Lung (tissue), 12 donors: Measurements from ENCODE around the gene CBFA2T2. TPM values are rescaled to one million over a fixed set of nuclear protein-coding genes. Genes with fewer than 3 reads are reported as not detected.
A peak's percentile ranks its signal among the peaks of the same experiment; 100 is the strongest.

ENCODE experiments used
- ATAC-seq: fragments of 200-7000 bp; cut with Tn5 transposase; one replicate; pipeline ENCODE4 v1.9.1; 2020; ENCODE audit warnings: moderate number of reproducible peaks; ENCODE audit not compliant: insufficient read depth, low FRiP score
- DNase-seq, 3 donors: peaks; one replicate each; pipeline ENCODE4 v3.0.0-alpha.2; 2013 to 2017
- H3K27ac ChIP-seq, 2 donors: one replicate each; pipeline ENCODE4 v1.5.1; 2013; ENCODE audit warnings: mild to moderate bottlenecking in 2 of 2, moderate library complexity in 2 of 2, control low read depth in 1 of 2, inconsistent platforms in 1 of 2, low read depth in 1 of 2, low read length in 1 of 2
- H3K27me3 ChIP-seq, 3 donors: one replicate each; pipeline ENCODE4 v1.5.1; 2013; ENCODE audit warnings: low read length in 2 of 3; ENCODE audit not compliant: control insufficient read depth in 3 of 3, insufficient read depth in 3 of 3
- H3K36me3 ChIP-seq, 4 donors: one replicate each; pipeline ENCODE4 v1.5.1; 2013; ENCODE audit warnings: low read length in 4 of 4, mild to moderate bottlenecking in 1 of 4, moderate library complexity in 1 of 4; ENCODE audit not compliant: control insufficient read depth in 4 of 4, insufficient read depth in 4 of 4
- H3K4me1 ChIP-seq, 5 donors: one replicate each; pipeline ENCODE4 v1.5.1; 2013; ENCODE audit warnings: low read length in 5 of 5, mild to moderate bottlenecking in 2 of 5, moderate library complexity in 1 of 5; ENCODE audit not compliant: control insufficient read depth in 5 of 5, insufficient read depth in 5 of 5
- H3K4me3 ChIP-seq: one replicate; pipeline ENCODE4 v1.5.1; 2013; ENCODE audit warnings: mild to moderate bottlenecking, control low read depth, moderate library complexity
- H3K9ac ChIP-seq, 2 donors: one replicate each; pipeline ENCODE4 v1.5.1; 2013; ENCODE audit warnings: low read length in 2 of 2, control low read depth in 1 of 2; ENCODE audit not compliant: insufficient read depth in 1 of 2
- H3K9me3 ChIP-seq, 4 donors: one replicate each; pipeline ENCODE4 v1.5.1; 2013; ENCODE audit warnings: low read length in 3 of 4, mild to moderate bottlenecking in 1 of 4, moderate library complexity in 1 of 4; ENCODE audit not compliant: control insufficient read depth in 4 of 4, insufficient read depth in 3 of 4
- CTCF ChIP-seq: IDR thresholded peaks from 2 replicates; pipeline ENCODE4 v1.5.1; 2012; ENCODE audit warnings: mild to moderate bottlenecking; ENCODE audit errors: control extremely low read depth, extremely low read depth
- WGBS, 2 donors: extraction: QIAGEN DNeasy Blood & Tissue Kit; methylation state at CpG; one replicate each; pipeline ENCODE4 v1.1.7; 2013; 5-methylcytosine and 5-hydroxymethylcytosine counted together
- polyA plus RNA-seq, 2 donors: library from polyadenylated mRNA; stranded (reverse); fragments of 200-250 nt; gene quantifications; one replicate each; pipeline ENCODE4 v1.2.1, GENCODE V29; 2013
- total RNA-seq, 2 donors: library from RNA; depleted of rRNA in 1 of 2; stranded (reverse); fragments of >200 nt in 1 of 2; gene quantifications; one replicate each; pipeline ENCODE4 v1.2.1, GENCODE V29; 2014 to 2021
- donor health status: control.
- donor health status: control.
- donor health status: Bipolar disorder and iron deficiency.
- donor health status: healthy.
- donor health status: DM: yes; HTN: yes; CAD: no.

CBFA2T2 gene
- total and polyA plus RNA-seq, 4 donors: 5.1 to 19.1 (median 8.2) TPM

DNA sequence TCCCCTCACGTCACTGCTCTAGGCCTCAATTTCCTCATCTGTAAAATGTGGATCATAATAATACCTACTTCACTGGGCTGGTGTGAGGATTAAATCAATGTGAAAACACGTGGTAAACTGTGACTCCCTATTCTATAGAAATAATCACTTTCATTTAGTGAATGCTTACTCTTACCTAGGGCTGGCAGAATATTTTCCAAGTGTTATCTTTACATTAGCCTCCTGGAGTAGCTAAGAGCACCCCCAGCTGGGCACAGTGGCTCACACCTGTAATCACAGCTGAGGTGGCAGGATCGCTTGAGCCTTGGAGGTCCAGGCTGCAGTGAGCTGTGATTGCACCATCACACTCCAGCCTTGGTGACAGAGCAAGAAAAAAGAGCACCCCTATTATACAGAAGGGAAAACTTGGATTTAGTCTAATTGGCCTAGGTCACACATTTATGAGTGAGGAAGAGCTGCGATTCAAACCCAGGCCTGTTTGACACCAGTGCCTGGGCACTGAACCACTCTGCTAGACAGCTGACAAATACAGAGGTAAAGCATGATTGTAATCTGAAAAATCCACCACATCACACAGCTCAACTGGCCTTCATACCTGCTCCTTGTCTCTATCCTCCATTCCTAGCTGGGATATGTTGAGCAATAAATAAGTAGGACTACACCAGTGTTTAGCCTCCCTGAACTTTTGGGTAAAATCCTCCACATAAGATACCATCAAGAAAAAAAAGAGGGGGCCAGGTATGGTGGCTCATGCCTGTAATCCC is 44.9 kb upstream of the CBFA2T2 start:
- Histone ChIP-seq H3K36me3 (no peaks in the 10 kb centered on the region), H3K27ac (peak overlapping the region in 1 of 2 donors; percentile 69), H3K9ac (no peak overlapping the region), H3K4me1 (peaks cover 0 to 11% (median 3%) of the 10 kb centered on the region in 5 donors), H3K9me3 (no peaks in the 10 kb centered on the region), H3K4me3 (no peak overlapping the region), H3K27me3 (no peaks in the 10 kb centered on the region)
- no peak for TF ChIP-seq CTCF
- no peak for DNase-seq
- no peak for ATAC-seq
- 48 to 54% methylated on average over 4 of the region's 4 CpGs for WGBS, 2 donors

- H3K9ac ChIP-seq: no peak overlapping the region
- no peak for DNase-seq
- no peaks in the 10 kb centered on the region for H3K9me3 ChIP-seq
- H3K36me3 ChIP-seq: no peaks in the 10 kb centered on the region
- no peak for ATAC-seq
- peaks cover 0 to 11% (median 3%) of the 10 kb centered on the region in 5 donors for H3K4me1 ChIP-seq
- H3K4me3 ChIP-seq: no peak overlapping the region
- no peaks in the 10 kb centered on the region for H3K27me3 ChIP-seq
- no peak for TF ChIP-seq CTCF
- H3K27ac ChIP-seq: no peak overlapping the region
- WGBS, 2 donors: 89 to 91% methylated on average over 4 of the region's 4 CpGs
These were observed 43.8 kb upstream of the CBFA2T2 start for GRCh38 chr20:33445881-33446625.

DNA sequence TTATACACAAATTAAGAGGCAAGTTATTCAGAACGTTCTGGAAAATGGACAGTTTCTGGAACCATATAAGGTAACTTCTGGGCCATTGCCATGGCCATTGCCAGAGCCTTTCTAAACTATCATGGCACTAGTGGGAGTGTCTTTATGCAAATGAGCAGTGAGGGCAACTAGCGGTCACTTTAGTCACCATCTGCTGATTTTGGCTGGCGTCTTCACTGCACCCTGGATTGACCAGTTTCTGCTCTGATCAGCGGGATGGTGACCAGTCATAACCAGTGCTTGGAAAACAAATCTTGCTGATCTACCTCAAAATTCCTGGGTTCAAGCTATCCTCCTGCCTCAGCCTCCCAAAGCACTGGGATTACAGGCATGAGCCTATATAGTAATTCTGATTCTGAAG is 39.0 kb upstream of the CBFA2T2 start:
- Histone ChIP-seq H3K4me1 (peaks cover 0 to 3% (median 0%) of the 10 kb centered on the region in 5 donors), H3K4me3 (no peak overlapping the region), H3K27ac (no peak overlapping the region), H3K9me3 (no peaks in the 10 kb centered on the region), H3K36me3 (no peaks in the 10 kb centered on the region), H3K9ac (no peak overlapping the region), H3K27me3 (no peaks in the 10 kb centered on the region)
- DNase-seq (peak in 2 of 3 donors; percentile 22 to 27), ATAC-seq (no peak)
- 66 to 87% methylated on average over 4 of the region's 4 CpGs for WGBS, 2 donors
- no peak for TF ChIP-seq CTCF
